Muscle of leg (tissue), 11 donors: ENCODE measurements around the gene UNC13B. TPM values are rescaled to one million over a fixed set of nuclear protein-coding genes. Genes with fewer than 3 reads are reported as not detected.
"Not testable (repeated sequence)": the region's sequence is repeated elsewhere in the genome, so short reads cannot be mapped to it uniquely, and the experiment has no call there.

Experiments
- DNase-seq: peaks from one replicate; pipeline ENCODE4 v3.0.0; 2013
- H3K27ac ChIP-seq: one replicate; pipeline ENCODE4 v1.5.1; 2013; ENCODE audit warnings: mild to moderate bottlenecking, low read length, control low read depth
- H3K27me3 ChIP-seq: one replicate; pipeline ENCODE4 v1.6.1; 2013; ENCODE audit warnings: low read length; ENCODE audit not compliant: control insufficient read depth, insufficient read depth
- H3K36me3 ChIP-seq: one replicate; pipeline ENCODE4 v1.6.1; 2013; ENCODE audit warnings: low read length; ENCODE audit not compliant: control insufficient read depth, insufficient read depth
- H3K4me1 ChIP-seq: one replicate; pipeline ENCODE4 v1.6.1; 2013; ENCODE audit warnings: low read length; ENCODE audit not compliant: control insufficient read depth, insufficient read depth
- H3K4me3 ChIP-seq: one replicate; pipeline ENCODE4 v1.5.1; 2013; ENCODE audit warnings: low read length, control low read depth
- H3K9me3 ChIP-seq: replicated peaks from 2 replicates; pipeline ENCODE4 v1.6.1; 2013; ENCODE audit warnings: low read depth, low read length; ENCODE audit not compliant: control insufficient read depth
- WGBS: methylation state at CpG from one replicate; pipeline ENCODE4 v1.1.5; 2013; ENCODE audit warnings: missing lambda C conversion rate; ENCODE audit not compliant: insufficient coverage; 5-methylcytosine and 5-hydroxymethylcytosine counted together
- polyA plus RNA-seq, 8 donors: library from polyadenylated mRNA; unstranded; fragments of 120-200 nt; gene quantifications; one replicate each; pipeline versions ENCODE4 v1.2.1 to v1.2.3, GENCODE V29; 2013; ENCODE audit warnings: inconsistent platforms in 1 of 8, low replicate concordance in 1 of 8; ENCODE audit not compliant: insufficient read length in 8 of 8, insufficient read depth in 1 of 8
- total RNA-seq: library from RNA; stranded (reverse); fragments of 120-200 nt; gene quantifications from one replicate; pipeline ENCODE4 v1.2.4, GENCODE V29; 2013

Gene UNC13B
- total and polyA plus RNA-seq, 9 donors = 12.0 to 23.5 (median 15.5) TPM

DNA sequence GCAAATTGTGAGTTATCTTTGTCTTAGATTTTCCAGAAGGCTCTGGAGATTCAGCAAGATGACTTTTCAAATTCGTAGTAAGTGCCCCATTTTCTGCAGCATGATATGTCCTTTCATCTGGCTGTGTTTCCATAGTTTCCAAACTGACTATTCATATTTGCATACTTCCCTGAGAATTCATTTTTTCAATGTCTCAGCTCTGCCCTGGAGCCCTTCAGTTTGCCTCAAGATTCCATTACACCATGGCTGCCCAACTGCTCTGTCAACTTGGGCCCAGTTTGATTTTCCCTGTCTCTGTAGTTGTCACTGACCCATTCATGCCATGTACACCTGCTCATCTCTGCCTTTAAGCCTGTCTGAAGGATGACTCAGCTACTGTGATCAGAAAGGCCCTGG lies 233.9 kb downstream of the UNC13B start:
- Histone ChIP-seq H3K4me1 (no peaks in the 10 kb centered on the region), H3K27me3 (no peaks in the 10 kb centered on the region), H3K4me3 (no peak overlapping the region), H3K27ac (no peak overlapping the region), H3K36me3 (peaks cover 46% of the 10 kb centered on the region), H3K9me3 (no peaks in the 10 kb centered on the region)
- WGBS = 88% methylated on average over 1 of the region's 1 CpG
- no peak for DNase-seq

DNA sequence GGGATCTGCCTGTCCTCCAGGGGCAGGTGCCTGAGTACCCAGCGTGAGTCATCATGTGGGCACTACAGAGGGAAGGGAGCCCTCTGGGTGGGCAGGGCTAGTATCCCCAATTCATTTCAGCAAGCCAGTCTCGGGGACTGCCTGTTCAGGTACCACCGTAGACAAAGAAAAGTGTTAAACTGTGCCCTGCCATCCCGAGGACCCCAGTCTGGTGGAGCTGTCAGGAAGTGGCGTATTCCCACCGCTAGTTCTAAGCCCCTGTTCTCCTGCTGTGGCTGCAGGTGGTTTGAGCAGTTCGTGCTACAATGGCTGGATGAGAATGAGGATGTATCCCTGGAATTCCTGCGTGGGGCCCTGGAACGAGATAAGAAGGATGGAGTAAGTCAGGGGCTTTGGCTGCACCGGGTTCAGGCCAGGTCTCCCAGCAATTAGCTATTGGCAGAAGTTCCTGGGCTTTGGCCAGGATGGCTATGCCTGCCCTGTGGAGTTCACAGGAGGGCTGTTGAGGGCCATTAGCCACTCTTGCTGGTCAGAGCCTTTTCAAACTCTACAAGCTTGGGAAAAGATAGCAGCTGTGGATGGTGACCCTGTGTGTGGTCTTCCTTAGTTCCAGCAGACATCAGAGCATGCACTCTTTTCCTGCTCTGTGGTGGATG lies 234.9 kb downstream of the UNC13B start:
- Histone ChIP-seq H3K4me3 (no peak overlapping the region), H3K9me3 (no peaks in the 10 kb centered on the region), H3K27ac (no peak overlapping the region), H3K36me3 (peaks cover 36% of the 10 kb centered on the region), H3K4me1 (no peaks in the 10 kb centered on the region), H3K27me3 (no peaks in the 10 kb centered on the region)
- 80% methylated on average over 8 of the region's 10 CpGs for WGBS
- DNase-seq = no peak

DNA sequence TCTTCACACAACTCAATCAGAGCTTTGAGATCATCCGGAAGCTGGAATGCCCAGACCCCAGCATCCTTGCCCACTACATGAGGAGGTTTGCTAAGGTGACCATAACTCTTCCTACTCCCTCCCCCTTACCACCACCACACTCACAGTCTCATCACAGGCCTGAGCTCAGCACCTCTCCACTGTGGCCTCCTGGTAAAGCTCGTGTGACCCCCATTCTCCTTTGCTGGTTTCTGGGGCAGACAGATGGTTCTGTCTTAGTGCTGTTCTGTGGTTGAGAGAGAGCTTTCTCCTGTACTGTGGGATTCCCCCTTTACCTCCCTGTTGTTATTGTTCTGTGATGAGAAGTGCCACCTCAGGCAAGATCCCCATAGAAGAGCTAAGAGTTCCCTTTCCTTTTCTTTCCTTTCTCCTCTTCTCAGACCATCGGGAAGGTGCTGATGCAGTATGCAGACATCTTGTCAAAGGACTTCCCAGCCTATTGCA lies 235.4 kb downstream of the UNC13B start:
- no peak overlapping the region for H3K27ac ChIP-seq
- H3K4me3 ChIP-seq = no peak overlapping the region
- no peaks in the 10 kb centered on the region for H3K9me3 ChIP-seq
- WGBS = 100% methylated on average over 1 of the region's 3 CpGs
- H3K27me3 ChIP-seq = no peaks in the 10 kb centered on the region
- DNase-seq = no peak
- H3K36me3 ChIP-seq = peaks cover 35% of the 10 kb centered on the region
- no peaks in the 10 kb centered on the region for H3K4me1 ChIP-seq

DNA sequence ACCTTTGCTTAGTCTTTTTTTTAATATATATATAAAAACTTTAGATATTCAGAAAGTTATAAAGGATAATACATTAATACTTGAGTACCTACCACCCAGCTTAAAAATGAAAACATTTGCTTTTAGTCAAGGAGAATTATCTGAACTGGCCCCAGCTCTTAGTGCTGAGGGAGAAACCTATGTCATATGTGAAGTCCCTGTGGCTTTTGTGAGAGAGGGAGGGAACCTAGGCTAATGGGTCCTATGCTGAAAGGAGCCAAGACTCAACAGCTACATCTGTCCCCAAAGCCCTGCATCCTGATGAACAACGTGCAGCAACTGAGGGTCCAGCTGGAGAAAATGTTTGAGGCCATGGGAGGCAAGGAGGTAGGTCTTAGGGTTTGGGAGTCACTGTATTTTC lies 236.1 kb downstream of the UNC13B start:
- Histone ChIP-seq H3K27ac (no peak overlapping the region), H3K27me3 (no peaks in the 10 kb centered on the region), H3K4me3 (no peak overlapping the region), H3K9me3 (no peaks in the 10 kb centered on the region), H3K36me3 (peaks cover 39% of the 10 kb centered on the region), H3K4me1 (no peaks in the 10 kb centered on the region)
- no CpG with 5 or more reads among the region's 1 CpG for WGBS
- no peak for DNase-seq

DNA sequence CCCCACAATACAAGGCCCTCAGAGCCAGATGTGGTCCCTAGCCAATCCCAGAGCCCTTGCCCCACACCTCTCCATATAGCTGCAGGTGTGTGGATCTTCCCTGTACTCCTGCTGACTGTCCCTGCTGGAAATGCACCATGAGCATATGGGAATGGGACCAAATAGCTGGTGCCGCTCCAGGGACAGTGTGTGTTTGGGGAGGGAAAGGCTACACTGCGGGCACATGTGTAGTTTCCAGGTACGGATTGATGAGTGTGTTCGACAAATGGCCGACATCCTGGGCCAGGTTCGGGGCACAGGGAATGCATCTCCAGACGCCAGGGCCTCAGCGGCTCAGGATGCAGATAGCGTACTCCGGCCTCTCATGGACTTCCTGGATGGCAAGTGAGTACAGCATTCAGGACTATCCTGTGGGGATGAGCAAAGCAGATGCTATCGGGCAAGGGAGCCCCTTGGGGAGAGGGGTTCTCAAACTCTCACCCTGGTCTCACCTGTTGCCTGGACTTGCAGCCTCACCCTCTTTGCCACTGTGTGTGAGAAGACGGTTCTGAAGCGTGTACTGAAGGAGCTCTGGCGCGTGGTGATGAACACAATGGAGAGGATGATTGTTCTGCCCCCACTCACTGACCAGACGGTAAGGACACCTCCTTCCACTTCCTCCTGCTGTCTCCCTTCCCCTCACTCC lies 237.0 kb downstream of the UNC13B start:
- no peak for DNase-seq
- H3K4me3 ChIP-seq = no peak overlapping the region
- no peak overlapping the region for H3K27ac ChIP-seq
- no peaks in the 10 kb centered on the region for H3K27me3 ChIP-seq
- no peaks in the 10 kb centered on the region for H3K9me3 ChIP-seq
- no peaks in the 10 kb centered on the region for H3K4me1 ChIP-seq
- 94% methylated on average over 10 of the region's 16 CpGs for WGBS
- H3K36me3 ChIP-seq = peaks cover 46% of the 10 kb centered on the region

DNA sequence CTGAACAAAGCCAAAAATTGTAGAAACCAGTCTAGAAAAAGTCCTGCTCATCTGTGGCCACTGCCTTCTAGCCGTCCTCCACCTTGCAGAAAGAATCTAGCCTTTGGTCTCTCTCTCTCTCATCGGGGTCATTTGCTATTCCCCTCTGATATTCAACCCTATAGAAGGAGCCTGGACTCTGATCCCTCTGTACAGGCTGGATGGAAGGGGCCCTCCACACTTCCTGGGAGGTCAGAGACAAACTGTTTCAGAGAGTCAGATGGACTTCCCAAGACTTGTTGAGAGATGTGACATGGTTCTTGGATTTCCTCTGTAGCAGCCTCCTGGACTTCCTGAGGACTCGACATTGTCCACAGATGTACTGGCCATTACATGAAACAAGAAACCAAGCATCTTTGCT lies 243.1 kb downstream of the UNC13B start:
- peaks cover 5% of the 10 kb centered on the region for H3K27me3 ChIP-seq
- H3K4me1 ChIP-seq = peaks cover 8% of the 10 kb centered on the region
- no peak for DNase-seq
- H3K9me3 ChIP-seq = no peaks in the 10 kb centered on the region
- peaks cover 21% of the 10 kb centered on the region for H3K36me3 ChIP-seq
- H3K4me3 ChIP-seq = no peak overlapping the region
- WGBS = 96% methylated on average over 2 of the region's 3 CpGs
- H3K27ac ChIP-seq = no peak overlapping the region

DNA sequence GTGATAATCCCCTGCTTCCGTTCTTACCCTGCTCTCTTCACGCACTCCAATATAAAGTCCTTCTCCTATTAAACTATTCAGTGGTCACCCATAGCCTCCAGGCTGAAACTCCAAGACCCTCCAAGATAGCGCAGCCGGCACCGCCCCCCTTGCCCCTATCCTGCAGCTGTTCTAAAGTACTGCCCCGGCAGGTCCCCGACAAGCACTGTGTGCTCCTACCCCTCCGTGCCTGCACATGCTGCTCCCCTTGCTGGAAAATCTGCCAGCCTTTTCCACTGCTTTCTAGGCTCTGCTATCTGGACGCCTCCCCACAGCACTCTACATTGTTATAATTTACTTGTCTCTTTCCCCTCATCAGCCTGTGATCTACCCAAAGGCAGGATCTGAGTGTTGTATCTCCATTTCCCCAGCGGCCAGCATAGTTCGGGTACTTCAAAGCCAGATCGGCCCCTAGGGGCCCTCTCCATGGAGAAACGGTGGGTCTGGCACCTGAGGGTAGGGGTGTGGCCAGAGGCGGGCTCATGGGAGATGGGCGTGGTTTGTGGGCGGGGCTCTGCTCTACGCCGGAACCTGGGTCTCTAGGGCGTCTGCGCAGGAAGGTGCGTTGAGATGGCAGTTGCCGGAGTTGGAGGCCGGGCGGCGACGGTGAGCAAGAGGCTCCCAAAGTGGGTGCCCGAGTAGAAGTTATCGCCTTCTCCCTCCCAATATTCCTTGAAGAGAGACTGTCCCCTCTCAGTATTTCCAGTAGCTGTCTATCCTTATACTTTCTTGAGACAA lies 244.6 kb downstream of the UNC13B start:
- peaks cover 8% of the 10 kb centered on the region for H3K4me1 ChIP-seq
- H3K9me3 ChIP-seq = no peaks in the 10 kb centered on the region
- peaks cover 5% of the 10 kb centered on the region for H3K27me3 ChIP-seq
- no peak overlapping the region for H3K27ac ChIP-seq
- H3K4me3 ChIP-seq = no peak overlapping the region
- WGBS = 11% methylated on average over 27 of the region's 28 CpGs
- no peak for DNase-seq
- H3K36me3 ChIP-seq = peaks cover 15% of the 10 kb centered on the region

DNA sequence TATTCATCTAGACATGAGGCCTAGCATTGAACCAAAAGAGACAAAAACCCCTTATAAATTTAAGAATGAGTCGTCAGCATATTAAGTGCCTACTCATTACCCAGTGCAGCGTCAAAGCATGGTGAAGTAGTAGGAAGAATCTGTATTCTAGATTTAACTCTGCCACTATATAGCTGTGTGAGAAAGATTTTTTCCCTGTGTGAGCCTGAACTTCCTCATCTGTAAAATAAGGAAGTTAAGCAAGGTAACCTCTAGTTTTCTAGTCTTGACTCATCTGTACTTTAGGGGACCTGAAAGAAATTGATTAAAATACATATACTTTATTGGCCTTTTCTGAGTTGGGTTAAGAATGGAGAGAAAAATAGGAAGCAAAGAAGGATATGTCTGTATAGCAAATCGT lies 246.0 kb downstream of the UNC13B start:
- Histone ChIP-seq H3K27ac (no peak overlapping the region), H3K4me1 (peaks cover 8% of the 10 kb centered on the region), H3K27me3 (peaks cover 5% of the 10 kb centered on the region), H3K36me3 (peaks cover 12% of the 10 kb centered on the region), H3K9me3 (no peaks in the 10 kb centered on the region), H3K4me3 (no peak overlapping the region)
- no CpG with 5 or more reads among the region's 3 CpGs for WGBS
- no peak for DNase-seq

DNA sequence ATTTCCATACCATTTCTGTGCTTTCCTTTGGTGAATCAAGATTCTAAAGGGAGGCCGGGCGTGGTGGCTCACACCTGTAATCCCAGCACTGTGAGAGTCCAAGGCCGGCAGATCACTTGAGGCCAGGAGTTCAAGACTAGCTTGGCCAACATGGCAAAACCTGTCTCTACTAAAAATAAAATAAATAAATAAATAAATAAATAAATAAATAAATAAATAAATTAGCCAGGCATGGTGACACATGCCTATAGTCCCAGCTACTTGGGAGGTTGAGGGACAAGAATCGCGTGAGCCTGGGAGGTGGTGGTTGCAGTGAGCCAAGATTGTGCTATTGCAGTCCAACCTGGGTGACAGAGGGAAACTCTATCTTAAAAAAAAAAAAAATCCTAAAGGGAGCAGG lies 247.6 kb downstream of the UNC13B start:
- H3K27ac ChIP-seq, H3K9me3 ChIP-seq, H3K27me3 ChIP-seq, H3K4me3 ChIP-seq, H3K4me1 ChIP-seq, H3K36me3 ChIP-seq, DNase-seq: not testable (repeated sequence)
- WGBS = no CpG with 5 or more reads among the region's 5 CpGs

DNA sequence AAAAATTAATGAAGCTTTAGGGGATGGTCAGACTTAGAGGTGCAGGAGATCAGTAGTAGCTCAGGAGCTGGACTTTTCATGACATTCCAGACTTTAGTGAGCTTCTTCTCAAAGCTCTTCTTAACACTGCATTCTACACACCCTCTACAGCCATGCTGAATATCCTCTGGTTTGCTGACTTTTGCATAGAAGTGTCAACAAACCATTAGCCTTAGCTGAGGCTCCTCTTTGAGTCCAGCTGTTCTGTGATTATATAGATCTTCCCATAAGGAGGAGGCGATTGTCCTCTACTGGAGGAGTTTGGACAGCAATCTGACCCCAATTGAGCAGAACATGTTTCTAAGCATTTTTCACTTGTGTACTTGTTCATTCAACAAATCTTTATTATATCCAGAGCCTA lies 253.1 kb downstream of the UNC13B start:
- no peak overlapping the region for H3K27ac ChIP-seq
- no peaks in the 10 kb centered on the region for H3K4me1 ChIP-seq
- no peaks in the 10 kb centered on the region for H3K27me3 ChIP-seq
- H3K4me3 ChIP-seq = no peak overlapping the region
- no peaks in the 10 kb centered on the region for H3K36me3 ChIP-seq
- no peak for DNase-seq
- WGBS = no CpG with 5 or more reads among the region's 1 CpG
- H3K9me3 ChIP-seq = no peaks in the 10 kb centered on the region
